Uterus (tissue), 2 donors: ENCODE data around the gene ATP11A.

Experiments used
- CTCF ChIP-seq, 4 experiments: fragments of 200-600 bp in 2 of 4; fragments of 450-650 bp in 2 of 4; sonication (generic) in 2 of 4; IDR thresholded peaks; one replicate each; pipeline ENCODE4 v1.5.1; 2016 to 2019; ENCODE audit warnings: antibody characterized with exemption in 4 of 4, mild to moderate bottlenecking in 2 of 4, moderate library complexity in 1 of 4
- POLR2A ChIP-seq, 2 donors: fragments of 450-650 bp; IDR thresholded peaks; one replicate each; pipeline ENCODE4 v1.6.1; 2016; ENCODE audit warnings: antibody characterized with exemption in 2 of 2, mild to moderate bottlenecking in 1 of 2, moderate library complexity in 1 of 2

GRCh38 chr13:112768795-112769481 is 79.1 kb downstream of the ATP11A start:
- TF ChIP-seq CTCF (IDR thresholded peaks at IDR 0.05) (no peak), POLR2A (IDR thresholded peaks at IDR 0.05) (no peak)
